G401.6 (cell line): ENCODE data around the gene POLG.
"Not testable (repeated sequence)": the region's sequence is repeated elsewhere in the genome, so short reads cannot be mapped to it uniquely, and the experiment has no call there.

Source experiments
- FAIRE-seq: peaks from 2 replicates; lab custom pipeline; 2012; peaks lifted over from hg19 to GRCh38; lab: Jason Lieb, UNC

The POLG gene

GRCh38 chr15:89278307-89278706 lies 56.3 kb downstream of the POLG start:
- FAIRE-seq, result no peak

GRCh38 chr15:89277281-89277680 lies 57.3 kb downstream of the POLG start:
- FAIRE-seq, result not testable (repeated sequence)
